Ishikawa (cell line): Measurements from ENCODE around the gene SHB.

Experiments
- CEBPB ChIP-seq: IDR thresholded peaks from 2 replicates; pipeline ENCODE4 v1.6.1; 2012
- CREB1 ChIP-seq: IDR thresholded peaks from 2 replicates; pipeline ENCODE4 v1.6.1; 2012; ENCODE audit warnings: low read depth
- EGR1 ChIP-seq: IDR thresholded peaks from 2 replicates; pipeline ENCODE4 v1.6.1; 2012
- EP300 ChIP-seq: IDR thresholded peaks from 2 replicates; pipeline ENCODE4 v1.6.1; 2012; ENCODE audit warnings: borderline replicate concordance
- FOXM1 ChIP-seq: IDR thresholded peaks from 2 replicates; pipeline ENCODE4 v1.6.1; 2012; ENCODE audit warnings: low read depth, borderline replicate concordance
- MAX ChIP-seq: IDR thresholded peaks from 2 replicates; pipeline ENCODE4 v1.6.1; 2012
- NFIC ChIP-seq: IDR thresholded peaks from 2 replicates; pipeline ENCODE4 v1.6.1; 2012
- RAD21 ChIP-seq: IDR thresholded peaks from 2 replicates; pipeline ENCODE4 v1.6.1; 2012; ENCODE audit warnings: low read depth
- REST ChIP-seq: IDR thresholded peaks from 2 replicates; pipeline ENCODE4 v1.6.1; 2012; ENCODE audit warnings: low read depth, mild to moderate bottlenecking
- TAF1 ChIP-seq: IDR thresholded peaks from 2 replicates; pipeline ENCODE4 v1.6.1; 2012; ENCODE audit warnings: low read depth, mild to moderate bottlenecking
- TCF12 ChIP-seq: IDR thresholded peaks from 2 replicates; pipeline ENCODE4 v1.6.1; 2012; ENCODE audit warnings: low read depth
- TEAD4 ChIP-seq: IDR thresholded peaks from 2 replicates; pipeline ENCODE4 v1.6.1; 2012
- USF1 ChIP-seq: IDR thresholded peaks from 2 replicates; pipeline ENCODE4 v1.6.1; 2012
- YY1 ChIP-seq: IDR thresholded peaks from 2 replicates; pipeline ENCODE4 v1.6.1; 2012; ENCODE audit warnings: low read depth
- ZBTB7A ChIP-seq: IDR thresholded peaks from 2 replicates; pipeline ENCODE4 v1.6.1; 2012; ENCODE audit warnings: low read depth

The SHB gene

GRCh38 chr9:38086496-38086895 is 17.5 kb upstream of the SHB start:
- TF ChIP-seq CEBPB (no peak), NFIC (no peak), TEAD4 (no peak), REST (no peak), USF1 (no peak), FOXM1 (no peak), EGR1 (no peak)

GRCh38 chr9:38085308-38085707 is 16.3 kb upstream of the SHB start:
- TF ChIP-seq MAX (no peak), EP300 (no peak), CREB1 (no peak), REST (no peak), YY1 (no peak)

- TF ChIP-seq TAF1 (no peak), TEAD4 (no peak), REST (no peak), ZBTB7A (no peak), MAX (no peak), YY1 (no peak), TCF12 (no peak), FOXM1 (no peak)
These were observed 15.5 kb upstream of the SHB start for GRCh38 chr9:38084556-38084880.

GRCh38 chr9:38083858-38084555 is 15.0 kb upstream of the SHB start:
- TF ChIP-seq RAD21, result no peak
- no peak for TF ChIP-seq TAF1
- TF ChIP-seq REST, result no peak
- TF ChIP-seq FOXM1, result no peak
- TF ChIP-seq MAX, result no peak
- TF ChIP-seq CREB1, result no peak
- no peak for TF ChIP-seq NFIC
- no peak for TF ChIP-seq TCF12
- no peak for TF ChIP-seq USF1
- no peak for TF ChIP-seq EGR1
- no peak for TF ChIP-seq EP300
- no peak for TF ChIP-seq YY1
- TF ChIP-seq ZBTB7A, result no peak
- TF ChIP-seq CEBPB, result no peak
- no peak for TF ChIP-seq TEAD4
